Measurements from ENCODE around the gene SEC63.

DNA sequence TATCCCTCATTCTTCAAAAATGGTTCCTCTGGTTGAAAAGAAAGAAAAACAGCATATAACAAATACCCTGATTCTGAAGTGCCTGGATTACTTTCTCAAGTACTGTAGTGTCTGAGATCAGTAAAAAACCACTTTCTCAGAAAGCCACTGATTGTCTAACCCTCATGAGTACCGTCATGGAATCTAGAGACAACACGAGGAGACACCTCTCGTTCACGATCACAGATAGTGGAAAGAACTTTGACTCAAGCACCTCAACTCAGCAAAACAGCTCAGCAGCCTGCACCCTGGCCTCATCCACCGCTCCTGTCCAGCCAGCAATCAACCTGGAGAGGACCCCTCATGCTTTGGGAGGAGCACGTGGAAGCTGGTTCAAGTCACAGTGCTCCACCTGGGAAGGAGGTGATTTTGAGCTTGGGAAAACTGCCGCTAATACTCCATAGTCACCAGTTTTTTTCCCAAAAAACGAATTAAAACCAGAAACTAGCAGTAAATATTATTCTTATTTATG lies 134.9 kb downstream of the SEC63 start:
- TF ChIP-seq, protein P1, sequence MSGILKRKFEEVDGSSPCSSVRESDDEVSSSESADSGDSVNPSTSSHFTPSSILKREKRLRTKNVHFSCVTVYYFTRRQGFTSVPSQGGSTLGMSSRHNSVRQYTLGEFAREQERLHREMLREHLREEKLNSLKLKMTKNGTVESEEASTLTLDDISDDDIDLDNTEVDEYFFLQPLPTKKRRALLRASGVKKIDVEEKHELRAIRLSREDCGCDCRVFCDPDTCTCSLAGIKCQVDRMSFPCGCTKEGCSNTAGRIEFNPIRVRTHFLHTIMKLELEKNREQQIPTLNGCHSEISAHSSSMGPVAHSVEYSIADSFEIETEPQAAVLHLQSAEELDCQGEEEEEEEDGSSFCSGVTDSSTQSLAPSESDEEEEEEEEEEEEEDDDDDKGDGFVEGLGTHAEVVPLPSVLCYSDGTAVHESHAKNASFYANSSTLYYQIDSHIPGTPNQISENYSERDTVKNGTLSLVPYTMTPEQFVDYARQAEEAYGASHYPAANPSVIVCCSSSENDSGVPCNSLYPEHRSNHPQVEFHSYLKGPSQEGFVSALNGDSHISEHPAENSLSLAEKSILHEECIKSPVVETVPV (CRISPR knock-in tag; IDR thresholded peaks at IDR 0.05), result no peak
- TF ChIP-seq, protein P2, sequence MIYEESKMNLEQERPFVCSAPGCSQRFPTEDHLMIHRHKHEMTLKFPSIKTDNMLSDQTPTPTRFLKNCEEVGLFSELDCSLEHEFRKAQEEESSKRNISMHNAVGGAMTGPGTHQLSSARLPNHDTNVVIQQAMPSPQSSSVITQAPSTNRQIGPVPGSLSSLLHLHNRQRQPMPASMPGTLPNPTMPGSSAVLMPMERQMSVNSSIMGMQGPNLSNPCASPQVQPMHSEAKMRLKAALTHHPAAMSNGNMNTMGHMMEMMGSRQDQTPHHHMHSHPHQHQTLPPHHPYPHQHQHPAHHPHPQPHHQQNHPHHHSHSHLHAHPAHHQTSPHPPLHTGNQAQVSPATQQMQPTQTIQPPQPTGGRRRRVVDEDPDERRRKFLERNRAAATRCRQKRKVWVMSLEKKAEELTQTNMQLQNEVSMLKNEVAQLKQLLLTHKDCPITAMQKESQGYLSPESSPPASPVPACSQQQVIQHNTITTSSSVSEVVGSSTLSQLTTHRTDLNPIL (CRISPR knock-in tag; IDR thresholded peaks at IDR 0.05; ENCODE audit: low read depth), result no peak
- TF ChIP-seq RARB (CRISPR knock-in tag; IDR thresholded peaks at IDR 0.05) (no peak), OSR1 (CRISPR knock-in tag; IDR thresholded peaks at IDR 0.05) (no peak), ARNTL (CRISPR knock-in tag; IDR thresholded peaks at IDR 0.05; ENCODE audit: borderline replicate concordance, low read depth) (no peak), SNAI2 (CRISPR knock-in tag; IDR thresholded peaks at IDR 0.05) (no peak), ZC3H10 (CRISPR knock-in tag; IDR thresholded peaks at IDR 0.05) (no peak), ZFP30 (CRISPR knock-in tag; IDR thresholded peaks at IDR 0.05) (no peak), CSDC2 (CRISPR knock-in tag; IDR thresholded peaks at IDR 0.05) (no peak), GLIS3 (CRISPR knock-in tag; IDR thresholded peaks at IDR 0.05) (no peak), ESRRG (CRISPR knock-in tag; IDR thresholded peaks at IDR 0.05) (no peak)
- TF ChIP-seq, protein P3, sequence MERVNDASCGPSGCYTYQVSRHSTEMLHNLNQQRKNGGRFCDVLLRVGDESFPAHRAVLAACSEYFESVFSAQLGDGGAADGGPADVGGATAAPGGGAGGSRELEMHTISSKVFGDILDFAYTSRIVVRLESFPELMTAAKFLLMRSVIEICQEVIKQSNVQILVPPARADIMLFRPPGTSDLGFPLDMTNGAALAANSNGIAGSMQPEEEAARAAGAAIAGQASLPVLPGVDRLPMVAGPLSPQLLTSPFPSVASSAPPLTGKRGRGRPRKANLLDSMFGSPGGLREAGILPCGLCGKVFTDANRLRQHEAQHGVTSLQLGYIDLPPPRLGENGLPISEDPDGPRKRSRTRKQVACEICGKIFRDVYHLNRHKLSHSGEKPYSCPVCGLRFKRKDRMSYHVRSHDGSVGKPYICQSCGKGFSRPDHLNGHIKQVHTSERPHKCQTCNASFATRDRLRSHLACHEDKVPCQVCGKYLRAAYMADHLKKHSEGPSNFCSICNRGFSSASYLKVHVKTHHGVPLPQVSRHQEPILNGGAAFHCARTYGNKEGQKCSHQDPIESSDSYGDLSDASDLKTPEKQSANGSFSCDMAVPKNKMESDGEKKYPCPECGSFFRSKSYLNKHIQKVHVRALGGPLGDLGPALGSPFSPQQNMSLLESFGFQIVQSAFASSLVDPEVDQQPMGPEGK (CRISPR knock-in tag; IDR thresholded peaks at IDR 0.05; ENCODE audit: borderline replicate concordance), result no peak

All from SK-N-SH treated with all-trans-retinoic acid at 6 μM for 48 hours (cell line).